ENCODE data around the gene TMEM161B. TPM values are rescaled to one million over a fixed set of nuclear protein-coding genes. Genes with fewer than 3 reads are reported as not detected.

TMEM161B gene
- total and polyA plus RNA-seq, 2 of the 13 experiments (the other 11 are each of a cell fraction or from before 2014, with no cell fraction given) = 15.0 to 22.1 TPM

- Histone ChIP-seq H3K27ac (ENCODE audit: extremely low read length, insufficient read depth, low read length) (peak overlapping the region; percentile 72), H2AFZ (ENCODE audit: low read length) (peak overlapping the region; percentile 66), H4K20me1 (ENCODE audit: insufficient read depth, low read length) (no peaks in the 10 kb centered on the region), H3K4me2 (ENCODE audit: low read depth, low read length) (peak overlapping the region; percentile 99), H3K27me3 (ENCODE audit: control insufficient read depth in 1 of 2, insufficient read depth in 2 of 2, low read length in 2 of 2) (no peaks in the 10 kb centered on the region; a peak in 1 of 5 replicates), H3K36me3 (replicated peaks in 1 of 2; ENCODE audit: control insufficient read depth in 1 of 2, insufficient read depth in 2 of 2, low read length in 2 of 2) (no peaks in the 10 kb centered on the region), H3K4me3 (replicated peaks in 1 of 3; ENCODE audit: insufficient read depth in 1 of 3, low read depth in 2 of 3, low read length in 3 of 3) (peak overlapping the region; percentile 60 to 75 (median 62); a peak in 5 of 6 replicates), H3K4me1 (ENCODE audit: insufficient read depth, low read length) (peaks cover 14% of the 10 kb centered on the region), H3K9me3 (ENCODE audit: low read length) (peaks cover 9% of the 10 kb centered on the region; the same call in 1 of the 2 replicates), H3K9ac (ENCODE audit: insufficient read depth, low read depth, low read length) (peak overlapping the region; percentile 59), H3K79me2 (ENCODE audit: insufficient read depth, low read length) (no peaks in the 10 kb centered on the region)
- no TSS peak for BruUV-seq (replicated peaks)
- 13% methylated on average over 8 of the region's 14 CpGs for WGBS (ENCODE audit: low lambda C conversion rate)
- peak; percentile 63 for DNase-seq (ENCODE audit: low spot score)
- peak; percentile 92 for ATAC-seq
- ChIA-PET CTCF (ENCODE audit: low intra/inter-chr PET ratio, low total read pairs) (no interaction called here), POLR2A (interaction anchor here (1.0 to 1.6 kb wide), 5 partner anchors 10 to 96 kb away, joined by 3 to 8 read pairs (median 4); partner anchors contain the start of gene TMEM161B)
- in situ Hi-C loops (cut with HindIII; ENCODE audit: extremely low pct_ligation_motif_present, low pct_unique_long_range_greater_than_20kb) = no loop called here
- FAIRE-seq = peak; percentile 43
- intact Hi-C loops (cut with micrococcal nuclease; ENCODE audit: unreplicated experiment) = no loop called here
- TF ChIP-seq BCL6 (CRISPR knock-in tag; IDR thresholded peaks at IDR 0.05) = peak; percentile 41; the same call in 1 of the 2 replicates
- TF ChIP-seq YY1 (IDR thresholded peaks at IDR 0.05; ENCODE audit: insufficient read depth, insufficient replicate concordance, low read depth, low read length) = peak; percentile 66
- TF ChIP-seq KAT8 (CRISPR knock-in tag; IDR thresholded peaks at IDR 0.05) = peak; percentile 29
- peak; percentile 45; the same call in 1 of the 2 replicates for TF ChIP-seq ARID4A (CRISPR knock-in tag; IDR thresholded peaks at IDR 0.05; ENCODE audit: borderline replicate concordance)
- TF ChIP-seq ARID2 (CRISPR knock-in tag; IDR thresholded peaks at IDR 0.05; ENCODE audit: borderline replicate concordance) = peak; percentile 71; the same call in 1 of the 2 replicates
- TF ChIP-seq ZNF543 (CRISPR knock-in tag; IDR thresholded peaks at IDR 0.05) = no peak
- TF ChIP-seq SALL1 (CRISPR knock-in tag; IDR thresholded peaks at IDR 0.05) = no peak; the same call in 1 of the 2 replicates
- TF ChIP-seq DMAP1 (CRISPR knock-in tag; IDR thresholded peaks at IDR 0.05) = no peak
- no peak for TF ChIP-seq RORA (CRISPR knock-in tag; IDR thresholded peaks at IDR 0.05)
- 0 out of 4 replicates have a peak, but pooled peaks have one; percentile 38 for TF ChIP-seq HMGXB4 (CRISPR knock-in tag; IDR thresholded peaks at IDR 0.05; ENCODE audit: borderline replicate concordance in 1 of 2, low read depth in 1 of 2)
- 0 out of 2 replicates have a peak, but pooled peaks have one; percentile 34 for TF ChIP-seq ELF1 (CRISPR knock-in tag; IDR thresholded peaks at IDR 0.05)
- 0 out of 2 replicates have a peak, but pooled peaks have one; percentile 32 for TF ChIP-seq IKZF5 (CRISPR knock-in tag; IDR thresholded peaks at IDR 0.05)
- TF ChIP-seq CBX2 (IDR thresholded peaks at IDR 0.05; ENCODE audit: low read depth, low read length) = no peak
- peak; percentile 25; the same call in 1 of the 2 replicates for TF ChIP-seq CBX2 (CRISPR knock-in tag; IDR thresholded peaks at IDR 0.05; ENCODE audit: low read depth)
- peak; percentile 82 for TF ChIP-seq SP5 (CRISPR knock-in tag; IDR thresholded peaks at IDR 0.05; ENCODE audit: borderline replicate concordance, low read depth)
- peak; percentile 58 for TF ChIP-seq POGZ (CRISPR knock-in tag; IDR thresholded peaks at IDR 0.05)
Measured at GRCh38 chr5:88172847-88173758, 95.5 kb downstream of the TMEM161B start.

Measured in HepG2 (cell line).